Adrenal gland (tissue), 5 donors: ENCODE data around the gene TRAPPC10.
"Not testable (repeated sequence)": the region's sequence is repeated elsewhere in the genome, so short reads cannot be mapped to it uniquely, and the experiment has no call there.

Experiments used
- POLR2A ChIP-seq, 2 donors: fragments of 450-650 bp; IDR thresholded peaks; one replicate each; pipeline ENCODE4 v1.6.1; 2017; ENCODE audit warnings: antibody characterized with exemption in 2 of 2, mild to moderate bottlenecking in 2 of 2, moderate library complexity in 1 of 2
- TF ChIP-seq, protein P1 (sequence below), 6 experiments: fragments of 450-650 bp in 4 of 6; fragments of 200-600 bp in 2 of 6; sonication (generic) in 1 of 6; IDR thresholded peaks; 1 replicate in 5 of 6; 2 replicates in 1 of 6; pipeline versions ENCODE4 v1.5.1 to v1.8.0; 2016 to 2021; ENCODE audit warnings: antibody characterized with exemption in 6 of 6, mild to moderate bottlenecking in 2 of 6, moderate library complexity in 1 of 6
- donor health status: DM: no; HTN: no; CAD: no.

DNA sequence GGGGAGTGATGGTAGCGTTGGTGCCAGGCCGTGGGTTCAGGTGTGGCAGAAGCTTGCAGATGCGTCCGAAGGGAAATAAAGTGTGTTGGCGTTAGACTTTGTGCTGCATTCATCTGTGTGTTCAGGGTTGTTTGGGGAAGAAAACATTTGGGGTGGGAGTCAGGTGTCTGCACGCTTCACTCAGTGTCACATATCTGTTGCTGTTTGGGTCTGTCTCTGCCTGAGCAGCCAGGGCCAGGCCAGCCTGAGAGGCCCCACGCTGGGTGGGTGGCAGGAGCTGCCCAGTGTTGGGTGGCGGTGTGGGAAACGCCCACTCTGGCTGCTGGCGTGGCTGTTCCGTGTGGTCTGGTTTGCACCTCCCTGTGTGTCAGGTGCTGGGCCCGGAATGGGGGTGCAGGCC is 133.5 kb downstream of the TRAPPC10 start:
- not testable (repeated sequence) for TF ChIP-seq POLR2A (IDR thresholded peaks at IDR 0.05)
- TF ChIP-seq, protein P1, sequence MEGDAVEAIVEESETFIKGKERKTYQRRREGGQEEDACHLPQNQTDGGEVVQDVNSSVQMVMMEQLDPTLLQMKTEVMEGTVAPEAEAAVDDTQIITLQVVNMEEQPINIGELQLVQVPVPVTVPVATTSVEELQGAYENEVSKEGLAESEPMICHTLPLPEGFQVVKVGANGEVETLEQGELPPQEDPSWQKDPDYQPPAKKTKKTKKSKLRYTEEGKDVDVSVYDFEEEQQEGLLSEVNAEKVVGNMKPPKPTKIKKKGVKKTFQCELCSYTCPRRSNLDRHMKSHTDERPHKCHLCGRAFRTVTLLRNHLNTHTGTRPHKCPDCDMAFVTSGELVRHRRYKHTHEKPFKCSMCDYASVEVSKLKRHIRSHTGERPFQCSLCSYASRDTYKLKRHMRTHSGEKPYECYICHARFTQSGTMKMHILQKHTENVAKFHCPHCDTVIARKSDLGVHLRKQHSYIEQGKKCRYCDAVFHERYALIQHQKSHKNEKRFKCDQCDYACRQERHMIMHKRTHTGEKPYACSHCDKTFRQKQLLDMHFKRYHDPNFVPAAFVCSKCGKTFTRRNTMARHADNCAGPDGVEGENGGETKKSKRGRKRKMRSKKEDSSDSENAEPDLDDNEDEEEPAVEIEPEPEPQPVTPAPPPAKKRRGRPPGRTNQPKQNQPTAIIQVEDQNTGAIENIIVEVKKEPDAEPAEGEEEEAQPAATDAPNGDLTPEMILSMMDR (IDR thresholded peaks at IDR 0.05): not testable (repeated sequence)
